Measurements from ENCODE around the gene FBXO41.

DNA sequence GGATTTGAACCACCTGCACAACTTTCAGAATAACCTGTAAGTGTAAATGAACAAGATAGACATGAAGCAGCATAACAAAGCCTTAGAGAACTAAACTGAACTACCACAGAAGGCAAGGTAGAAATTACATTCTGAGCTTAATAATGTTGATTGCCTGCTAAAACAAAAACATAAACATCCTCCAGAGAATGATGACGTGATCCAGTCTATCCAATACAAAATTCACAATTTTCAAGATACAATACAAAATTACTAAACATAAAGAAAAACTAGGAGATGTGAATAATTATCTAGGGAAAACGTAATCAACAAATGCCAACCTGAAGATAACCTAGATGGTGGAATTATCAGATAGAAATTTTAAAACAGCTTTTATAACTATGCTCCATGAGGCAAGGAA, 49.8 kb upstream of the FBXO41 start:
- TF ChIP-seq YY1 (IDR thresholded peaks at IDR 0.05; ENCODE audit: insufficient read depth, insufficient read length): no peak
- TF ChIP-seq ZNF274 (IDR thresholded peaks at IDR 0.05; ENCODE audit: low read depth, low read length): no peak

Measured in NT2/D1 (cell line).